T-cell (primary cell): ENCODE data around the gene HSD17B10. TPM values are rescaled to one million over a fixed set of nuclear protein-coding genes. Genes with fewer than 3 reads are reported as not detected.

Source experiments
- ATAC-seq, 4 experiments: fragments of 200-7000 bp in 3 of 4; fragments of 150-1000 bp in 1 of 4; cut with Tn5 transposase; replicated peaks in 1 of 4; 1 replicate in 3 of 4; 2 replicates in 1 of 4; pipeline ENCODE4 v1.10.0; 2021; ENCODE audit warnings: moderate library complexity in 3 of 4, mild to moderate bottlenecking in 2 of 4, moderate number of reproducible peaks in 1 of 4
- CTCF ChIA-PET, 2 donors: fragments of 300-600 bp; sonication (Branson Sonifier 250); formaldehyde crosslinking; loops; one replicate each; lab custom pipeline; 2022; ENCODE audit warnings: antibody characterized with exemption in 2 of 2; lab: Charles Lee
- POLR2A ChIA-PET, 2 donors: fragments of 300-600 bp; sonication (Branson Sonifier 250); formaldehyde crosslinking; loops; one replicate each; lab custom pipeline; 2022; ENCODE audit warnings: antibody characterized with exemption in 2 of 2; lab: Charles Lee
- DNase-seq, 35 experiments: peaks; one replicate each; pipeline versions ENCODE4 v3.0.0 to v3.0.0-alpha.2; 2013 to 2023
- H3K27ac ChIP-seq: one replicate; pipeline ENCODE4 v1.5.1; 2013; ENCODE audit warnings: low read length
- H3K27me3 ChIP-seq, 2 experiments: replicated peaks in 1 of 2; 1 replicate in 1 of 2; 2 replicates in 1 of 2; pipeline versions ENCODE4 v1.6.1 to v1.7.0; 2013; ENCODE audit warnings: low read length in 1 of 2, mixed read lengths in 1 of 2; ENCODE audit not compliant: control insufficient read depth in 2 of 2, insufficient read depth in 2 of 2; ENCODE audit errors: extremely low read depth in 1 of 2
- H3K36me3 ChIP-seq, 2 donors: 1 replicate in 1 of 2; 2 replicates in 1 of 2; pipeline versions ENCODE4 v1.6.1 to v1.7.0; 2013; ENCODE audit warnings: low read length in 1 of 2; ENCODE audit not compliant: control insufficient read depth in 2 of 2, insufficient read depth in 1 of 2; ENCODE audit errors: extremely low read depth in 1 of 2
- H3K4me1 ChIP-seq, 2 experiments: 1 replicate in 1 of 2; 2 replicates in 1 of 2; pipeline versions ENCODE4 v1.6.1 to v1.7.0; 2013; ENCODE audit warnings: low read length in 2 of 2, mixed read lengths in 1 of 2; ENCODE audit not compliant: insufficient read depth in 2 of 2, control insufficient read depth in 1 of 2; ENCODE audit errors: extremely low read depth in 1 of 2
- H3K4me3 ChIP-seq, 2 donors: 1 replicate in 1 of 2; 2 replicates in 1 of 2; pipeline versions ENCODE4 v1.5.1 to v1.7.0; 2013; ENCODE audit warnings: mild to moderate bottlenecking in 2 of 2, low read length in 1 of 2, moderate library complexity in 1 of 2; ENCODE audit not compliant: control insufficient read depth in 1 of 2; ENCODE audit errors: extremely low read depth in 1 of 2
- H3K9me3 ChIP-seq: 2 replicates; pipeline ENCODE4 v1.7.0; 2013
- H3K27ac Mint-ChIP-seq, 2 donors: one replicate each; pipeline ENCODE4 v1.8.0; 2020 to 2021; ENCODE audit warnings: mild to moderate bottlenecking in 2 of 2, mixed read lengths in 2 of 2
- H3K27me3 Mint-ChIP-seq, 2 donors: one replicate each; pipeline ENCODE4 v1.8.0; 2021 to 2022; ENCODE audit warnings: mixed read lengths in 2 of 2
- H3K36me3 Mint-ChIP-seq: one replicate; pipeline ENCODE4 v1.8.0; 2021; ENCODE audit warnings: mixed read lengths
- H3K4me1 Mint-ChIP-seq, 3 donors: one replicate each; pipeline ENCODE4 v1.8.0; 2020 to 2022; ENCODE audit warnings: mixed read lengths in 3 of 3, mild to moderate bottlenecking in 1 of 3
- H3K4me3 Mint-ChIP-seq, 3 donors: one replicate each; pipeline ENCODE4 v1.8.0; 2020 to 2022; ENCODE audit warnings: mild to moderate bottlenecking in 3 of 3, mixed read lengths in 3 of 3, moderate library complexity in 3 of 3
- H3K9me3 Mint-ChIP-seq, 3 donors: one replicate each; pipeline ENCODE4 v1.8.0; 2020 to 2022; ENCODE audit warnings: mixed read lengths in 3 of 3
- WGBS: methylation state at CpG from one replicate; pipeline ENCODE4 v1.1.5; 2013; ENCODE audit warnings: missing lambda C conversion rate; ENCODE audit not compliant: insufficient coverage; 5-methylcytosine and 5-hydroxymethylcytosine counted together
- total RNA-seq, 35 experiments: library from RNA in 6 of 35; stranded (reverse) in 6 of 35; fragments of 120-200 nt in 1 of 35; gene quantifications; one replicate each; pipeline versions ENCODE4 v1.2.1 to v1.2.4 and lab custom pipeline; 2013 to 2026

The HSD17B10 gene
- total RNA-seq, 5 donors from 2014 or later (not counting 1 experiment from before 2014, with no cell fraction given), result 36.6 to 60.0 (median 43.3) TPM

GRCh38 chrX:53440101-53440500, 5.9 kb upstream of the HSD17B10 start:
- Histone ChIP-seq H3K27me3 (peaks cover 0 to 10% of the 10 kb centered on the region in 2 experiments), H3K4me3 (no peak overlapping the region), H3K27ac (no peak overlapping the region), H3K36me3 (no peaks in the 10 kb centered on the region), H3K4me1 (peaks cover 0 to 21% of the 10 kb centered on the region in 2 experiments), H3K9me3 (no peaks in the 10 kb centered on the region)
- ChIA-PET CTCF (no interaction called here), POLR2A (no interaction called here)
- no CpG with 5 or more reads among the region's 5 CpGs for WGBS
- H3K27ac Mint-ChIP-seq, result no peak overlapping the region
- H3K9me3 Mint-ChIP-seq, result no peaks in the 10 kb centered on the region
- H3K36me3 Mint-ChIP-seq, result no peaks in the 10 kb centered on the region
- ATAC-seq (no peak), DNase-seq (no peak)
- H3K27me3 Mint-ChIP-seq, result peaks cover 5 to 25% of the 10 kb centered on the region in 2 donors
- peak overlapping the region in 2 of 3 donors; percentile 49 to 77 for H3K4me3 Mint-ChIP-seq
- peaks cover 12 to 18% (median 17%) of the 10 kb centered on the region in 3 donors for H3K4me1 Mint-ChIP-seq

GRCh38 chrX:53438832-53439230, 4.7 kb upstream of the HSD17B10 start:
- Histone ChIP-seq H3K27ac (no peak overlapping the region), H3K27me3 (peaks cover 0 to 10% of the 10 kb centered on the region in 2 experiments), H3K4me3 (no peak overlapping the region), H3K36me3 (no peaks in the 10 kb centered on the region), H3K4me1 (peaks cover 2 to 27% of the 10 kb centered on the region in 2 experiments), H3K9me3 (no peaks in the 10 kb centered on the region)
- Mint-ChIP-seq H3K36me3 (peaks cover 3% of the 10 kb centered on the region), H3K4me1 (peaks cover 23 to 30% (median 28%) of the 10 kb centered on the region in 3 donors), H3K27ac (no peak overlapping the region), H3K27me3 (peaks cover 5 to 27% of the 10 kb centered on the region in 2 donors), H3K4me3 (no peak overlapping the region), H3K9me3 (no peaks in the 10 kb centered on the region)
- POLR2A ChIA-PET, result no interaction called here
- 80% methylated on average over 1 of the region's 1 CpG for WGBS
- ATAC-seq (no peak), DNase-seq (no peak)
- CTCF ChIA-PET, result interaction anchor here (0.6 to 1.1 kb wide), 2 partner anchors 122 to 143 kb away, joined by 3 read pairs; no protein-coding TSS in a partner anchor

GRCh38 chrX:53438174-53438831, 4.1 kb upstream of the HSD17B10 start:
- Histone ChIP-seq H3K4me3 (no peak overlapping the region), H3K27me3 (peaks cover 0 to 10% of the 10 kb centered on the region in 2 experiments), H3K36me3 (no peaks in the 10 kb centered on the region), H3K9me3 (no peaks in the 10 kb centered on the region), H3K4me1 (peaks cover 4 to 32% of the 10 kb centered on the region in 2 experiments), H3K27ac (no peak overlapping the region)
- no peaks in the 10 kb centered on the region for H3K9me3 Mint-ChIP-seq
- H3K36me3 Mint-ChIP-seq, result peaks cover 3% of the 10 kb centered on the region
- ChIA-PET POLR2A (no interaction called here), CTCF (interaction anchor here (0.6 to 1.1 kb wide), 2 partner anchors 121 to 142 kb away, joined by 3 read pairs; no protein-coding TSS in a partner anchor)
- peaks cover 28 to 32% (median 30%) of the 10 kb centered on the region in 3 donors for H3K4me1 Mint-ChIP-seq
- no peak overlapping the region for H3K4me3 Mint-ChIP-seq
- 79% methylated on average over 3 of the region's 5 CpGs for WGBS
- H3K27me3 Mint-ChIP-seq, result peaks cover 5 to 26% of the 10 kb centered on the region in 2 donors
- DNase-seq, result no peak
- no peak for ATAC-seq
- H3K27ac Mint-ChIP-seq, result no peak overlapping the region

GRCh38 chrX:53437206-53437605, 3.0 kb upstream of the HSD17B10 start:
- no CpG with 5 or more reads among the region's 2 CpGs for WGBS
- no peak for DNase-seq
- Mint-ChIP-seq H3K4me1 (peaks cover 30 to 34% (median 30%) of the 10 kb centered on the region in 3 donors), H3K4me3 (no peak overlapping the region), H3K27me3 (peaks cover 5 to 26% of the 10 kb centered on the region in 2 donors), H3K9me3 (no peaks in the 10 kb centered on the region), H3K27ac (no peak overlapping the region), H3K36me3 (peaks cover 3% of the 10 kb centered on the region)
- peaks cover 4 to 30% of the 10 kb centered on the region in 2 experiments for H3K4me1 ChIP-seq
- peaks cover 0 to 10% of the 10 kb centered on the region in 2 experiments for H3K27me3 ChIP-seq
- H3K27ac ChIP-seq, result no peak overlapping the region
- POLR2A ChIA-PET, result no interaction called here
- ATAC-seq, result no peak
- peaks cover 0 to 1% of the 10 kb centered on the region in 2 donors for H3K36me3 ChIP-seq
- H3K4me3 ChIP-seq, result no peak overlapping the region
- H3K9me3 ChIP-seq, result no peaks in the 10 kb centered on the region
- CTCF ChIA-PET, result interaction anchor here (1.0 to 2.5 kb wide), 3 partner anchors 14 to 124 kb away, joined by 4 to 11 read pairs (median 4); partner anchors contain the start of genes RIBC1 (in 1 of the 2) and SMC1A (in 1 of the 2)

GRCh38 chrX:53435997-53436396, 1.8 kb upstream of the HSD17B10 start:
- ChIA-PET CTCF (interaction anchor here (0.6 to 2.5 kb wide), 9 partner anchors 10 to 366 kb away, joined by 3 to 11 read pairs (median 4); partner anchors contain the start of genes RIBC1 (in 1 of the 2) and SMC1A (in 1 of the 2)), POLR2A (interaction anchor here in 1 of 2 donors (1.5 kb wide), 1 partner anchor 13 kb away, joined by 3 read pairs; the partner anchor contains the start of genes RIBC1 and SMC1A)
- peaks cover 20 to 30% (median 28%) of the 10 kb centered on the region in 3 donors for H3K4me1 Mint-ChIP-seq
- Histone ChIP-seq H3K36me3 (peaks cover 0 to 9% of the 10 kb centered on the region in 2 donors), H3K27me3 (peaks cover 0 to 6% of the 10 kb centered on the region in 2 experiments), H3K4me3 (no peak overlapping the region), H3K4me1 (peaks cover 4 to 20% of the 10 kb centered on the region in 2 experiments), H3K27ac (no peak overlapping the region), H3K9me3 (no peaks in the 10 kb centered on the region)
- no peaks in the 10 kb centered on the region for H3K9me3 Mint-ChIP-seq
- DNase-seq (peak; percentile 22 to 78 (median 47)), ATAC-seq (peak; percentile 62 to 72 (median 68))
- peaks cover 7% of the 10 kb centered on the region for H3K36me3 Mint-ChIP-seq
- H3K27ac Mint-ChIP-seq, result no peak overlapping the region
- H3K27me3 Mint-ChIP-seq, result peaks cover 5 to 26% of the 10 kb centered on the region in 2 donors
- no peak overlapping the region for H3K4me3 Mint-ChIP-seq
- no CpG with 5 or more reads among the region's 4 CpGs for WGBS

GRCh38 chrX:53430231-53430630, 3.9 kb downstream of the HSD17B10 start:
- no peak overlapping the region for H3K27ac ChIP-seq
- ChIA-PET CTCF (interaction anchor here in 1 of 2 donors (0.6 kb wide), 1 partner anchor 117 kb away, joined by 3 read pairs; no protein-coding TSS in a partner anchor), POLR2A (no interaction called here)
- H3K9me3 ChIP-seq, result no peaks in the 10 kb centered on the region
- peaks cover 0 to 4% of the 10 kb centered on the region in 2 donors for H3K27me3 Mint-ChIP-seq
- H3K9me3 Mint-ChIP-seq, result no peaks in the 10 kb centered on the region
- H3K4me3 Mint-ChIP-seq, result no peak overlapping the region
- H3K27ac Mint-ChIP-seq, result no peak overlapping the region
- ATAC-seq (no peak), DNase-seq (no peak)
- peaks cover 4 to 12% of the 10 kb centered on the region in 2 experiments for H3K4me1 ChIP-seq
- H3K4me1 Mint-ChIP-seq, result peaks cover 13 to 18% (median 17%) of the 10 kb centered on the region in 3 donors
- H3K4me3 ChIP-seq, result no peak overlapping the region
- H3K36me3 Mint-ChIP-seq, result peaks cover 14% of the 10 kb centered on the region
- peaks cover 0 to 21% of the 10 kb centered on the region in 2 donors for H3K36me3 ChIP-seq
- WGBS, result 100% methylated on average over 1 of the region's 9 CpGs
- H3K27me3 ChIP-seq, result no peaks in the 10 kb centered on the region
